Measurements from ENCODE around the gene ZBTB22.
"Not testable (repeated sequence)": the region's sequence is repeated elsewhere in the genome, so short reads cannot be mapped to it uniquely, and the experiment has no call there.

DNA sequence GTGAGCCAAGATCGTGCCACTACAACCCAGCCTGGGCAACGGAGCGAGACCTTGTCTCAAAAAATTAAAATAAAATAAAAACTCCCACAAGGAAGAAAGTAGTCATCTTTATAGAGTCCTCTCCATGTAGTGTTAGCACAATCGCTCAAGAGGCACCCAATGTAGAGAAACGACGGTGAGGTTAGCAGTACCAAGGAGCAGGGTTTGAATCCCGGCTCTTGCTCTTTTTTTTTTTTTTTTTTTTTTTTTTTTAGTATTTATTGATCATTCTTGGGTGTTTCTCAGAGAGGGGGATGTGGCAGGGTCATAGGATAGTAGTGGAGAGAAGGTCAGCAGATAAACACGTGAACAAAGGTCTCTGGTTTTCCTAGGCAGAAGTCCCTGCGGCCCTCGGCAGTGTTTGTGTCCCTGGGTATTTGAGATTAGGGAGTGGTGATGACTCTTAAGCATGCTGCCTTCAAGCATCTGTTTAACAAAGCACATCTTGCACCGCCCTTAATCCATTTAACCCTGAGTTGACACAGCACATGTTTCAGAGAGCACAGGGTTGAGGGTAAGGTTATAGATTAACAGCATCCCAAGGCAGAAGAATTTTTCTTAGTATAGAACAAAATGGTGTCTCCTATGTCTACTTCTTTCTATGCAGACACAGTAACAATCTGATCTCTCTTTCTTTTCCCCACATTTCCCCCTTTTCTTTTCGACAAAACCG lies 39.8 kb upstream of the ZBTB22 start:
- TF ChIP-seq EZH2 (IDR thresholded peaks at IDR 0.05); POLR2AphosphoS5 (IDR thresholded peaks at IDR 0.05; ENCODE audit: borderline replicate concordance, low read depth, low read length): not testable (repeated sequence)

Data from SK-N-MC (cell line).